K562 (cell line): ENCODE results near the gene RPL35. TPM values are rescaled to one million over a fixed set of nuclear protein-coding genes. Genes with fewer than 3 reads are reported as not detected.

ENCODE experiments used
- ATAC-seq: fragments of 200-7000 bp; cut with Tn5 transposase; 3 replicates; pipeline ENCODE4 v1.9.1; 2020; ENCODE audit warnings: moderate library complexity
- BruUV-seq: library from RNA; stranded (reverse); fragments of 400-500 nt; replicated peaks from 2 replicates; lab custom pipeline; 2021; lab: Mats Ljungman, UMichigan
- CTCF ChIA-PET: fragments of 300-600 bp; formaldehyde crosslinking; extraction: SDS; loops from one replicate; lab custom pipeline; 2021; ENCODE audit warnings: low intra/inter-chr PET ratio; lab: Yijun Ruan, JAX
- POLR2A ChIA-PET: fragments of 300-600, 350-650 bp; sonication (Branson Sonifier 250); formaldehyde crosslinking; extraction: SDS; loops from one replicate; lab custom pipeline; 2021; ENCODE audit warnings: antibody characterized with exemption, inconsistent platforms; lab: Yijun Ruan, JAX
- DNase-seq, 4 experiments: peaks; one replicate each; pipeline versions ENCODE4 v3.0.0 to v3.0.0-alpha.2; 2011 to 2018; ENCODE audit warnings: low spot score in 3 of 4, mixed read lengths in 3 of 4; ENCODE audit errors: extremely low read depth in 1 of 4
- FAIRE-seq: peaks from 2 replicates; lab custom pipeline; 2011; peaks lifted over from hg19 to GRCh38; lab: Jason Lieb, UNC
- H2AFZ ChIP-seq: 2 replicates; pipeline ENCODE4 v1.6.0; 2011; ENCODE audit warnings: low read depth, low read length, control low read depth, inconsistent platforms
- H3K27ac ChIP-seq: fragments of 200-600 bp; 3 replicates; pipeline ENCODE4 v1.8.0; 2011; ENCODE audit warnings: low read depth, mild to moderate bottlenecking, control low read depth, inconsistent platforms, low read length, moderate library complexity, mixed read lengths; ENCODE audit errors: extremely low read depth
- H3K27me3 ChIP-seq, 2 experiments: fragments of 300-600 bp in 1 of 2; 2 replicates in 1 of 2; 3 replicates in 1 of 2; pipeline versions ENCODE4 v1.6.0 to v1.8.0; 2011; ENCODE audit warnings: inconsistent platforms in 2 of 2, low read length in 2 of 2, mild to moderate bottlenecking in 1 of 2, mixed read lengths in 1 of 2, moderate library complexity in 1 of 2; ENCODE audit not compliant: control insufficient read depth in 2 of 2, insufficient read depth in 2 of 2
- H3K36me3 ChIP-seq: fragments of 300-600 bp; 3 replicates; pipeline ENCODE4 v1.8.0; 2011; ENCODE audit warnings: mild to moderate bottlenecking, low read length, inconsistent platforms; ENCODE audit not compliant: control insufficient read depth, insufficient read depth
- H3K4me1 ChIP-seq, 2 experiments: fragments of 200-600 bp in 1 of 2; replicated peaks in 1 of 2; 2 replicates in 1 of 2; 3 replicates in 1 of 2; pipeline versions ENCODE4 v1.5.1 to v1.8.0; 2011; ENCODE audit warnings: inconsistent platforms in 2 of 2, low read length in 2 of 2, mild to moderate bottlenecking in 1 of 2, mixed read lengths in 1 of 2, moderate library complexity in 1 of 2; ENCODE audit not compliant: control insufficient read depth in 2 of 2, insufficient read depth in 2 of 2
- H3K4me2 ChIP-seq: 2 replicates; pipeline ENCODE4 v1.6.1; 2011; ENCODE audit warnings: low read length, control low read depth, inconsistent platforms, mixed read lengths; ENCODE audit not compliant: insufficient read depth
- H3K4me3 ChIP-seq: fragments of 200-600 bp; sonication (generic), shearing (Covaris generic); 2 replicates; pipeline ENCODE4 v1.5.1; 2016; ENCODE audit warnings: control low read depth, inconsistent platforms
- H3K79me2 ChIP-seq: fragments of 200-600 bp; 3 replicates; pipeline ENCODE4 v1.8.0; 2011; ENCODE audit warnings: low read length, inconsistent platforms; ENCODE audit not compliant: control insufficient read depth, insufficient read depth
- H3K9ac ChIP-seq, 2 experiments: 2 replicates each; pipeline versions ENCODE4 v1.6.0 to v1.6.1; 2011; ENCODE audit warnings: low read depth in 2 of 2, low read length in 2 of 2, control low read depth in 1 of 2, inconsistent platforms in 1 of 2, mild to moderate bottlenecking in 1 of 2, mixed read lengths in 1 of 2; ENCODE audit not compliant: insufficient read depth in 1 of 2
- H3K9me1 ChIP-seq: one replicate; pipeline ENCODE4 v1.6.0; 2011; ENCODE audit warnings: inconsistent platforms, mild to moderate bottlenecking, low read length, moderate library complexity; ENCODE audit not compliant: control insufficient read depth, insufficient read depth
- H3K9me3 ChIP-seq: replicated peaks from 2 replicates; pipeline ENCODE4 v1.5.1; 2011; ENCODE audit warnings: low read depth, low read length, inconsistent platforms; ENCODE audit not compliant: control insufficient read depth, insufficient read depth
- H4K20me1 ChIP-seq: replicated peaks from 2 replicates; pipeline ENCODE4 v1.6.1; 2011; ENCODE audit warnings: low read length, inconsistent platforms, mixed read lengths; ENCODE audit not compliant: control insufficient read depth, insufficient read depth
- SIN3A ChIP-seq, 2 experiments: fragments of 150-350 bp in 1 of 2; IDR thresholded peaks; 2 replicates each; pipeline ENCODE4 v1.6.1; 2011 to 2016; ENCODE audit warnings: borderline replicate concordance in 2 of 2, low read depth in 2 of 2, low read length in 2 of 2, mild to moderate bottlenecking in 2 of 2, moderate library complexity in 2 of 2; ENCODE audit not compliant: control insufficient read depth in 1 of 2
- WGBS: fragments of 100-300 bp; shearing (Covaris generic); methylation state at CpG from one replicate; pipeline ENCODE4 v1.1.6; 2016; ENCODE audit warnings: low coverage, mixed read lengths; ENCODE audit not compliant: insufficient coverage; ENCODE audit errors: missing lambda C conversion rate; 5-methylcytosine and 5-hydroxymethylcytosine counted together
- in situ Hi-C: fragments of 300-500 bp; cut with MboI; formaldehyde crosslinking; loops from 4 replicates; pipeline ENCODE4 v1.15.0; 2018; ENCODE audit warnings: inconsistent platforms, mixed read lengths
- intact Hi-C: fragments of 100-400 bp; cut with micrococcal nuclease; formaldehyde crosslinking; loops from 2 replicates; pipeline ENCODE4 v1.14.2; 2022
- polyA plus RNA-seq, 8 experiments: library from polyadenylated mRNA; depleted of rRNA in 4 of 8; stranded (reverse) in 5 of 8; unstranded in 3 of 8; fragments of >200 nt; fragmentation: Nextera tagmentation in 2 of 8; fragmentation: Illumina TruSeq in 1 of 8; extraction: Ambion mirVana in 2 of 8; extraction: Trizol in 1 of 8; gene quantifications; 2 replicates each; pipeline versions ENCODE4 v1.2.1 to v1.2.3, GENCODE V29; 2011 to 2014; ENCODE audit warnings: inconsistent platforms in 1 of 8, missing spikeins in 1 of 8
- total RNA-seq, 7 experiments: library from RNA; depleted of rRNA in 6 of 7; stranded (reverse); fragments of >200 nt in 6 of 7; fragmentation: Illumina TruSeq in 2 of 7; extraction: Trizol in 2 of 7; gene quantifications; 2 replicates each; pipeline versions ENCODE4 v1.2.1 to v1.2.3, GENCODE V29; 2011 to 2021; ENCODE audit warnings: low replicate concordance in 1 of 7
- TF ChIP-seq, protein P1 (sequence below): fragments of 450-650 bp; IDR thresholded peaks from 2 replicates; pipeline ENCODE4 v1.6.1; 2016

Gene RPL35
- total and polyA plus RNA-seq, 9 of the 15 experiments (the other 6 are each of a cell fraction or from before 2014, with no cell fraction given) = 1,755 to 5,101 (median 3,405) TPM

DNA sequence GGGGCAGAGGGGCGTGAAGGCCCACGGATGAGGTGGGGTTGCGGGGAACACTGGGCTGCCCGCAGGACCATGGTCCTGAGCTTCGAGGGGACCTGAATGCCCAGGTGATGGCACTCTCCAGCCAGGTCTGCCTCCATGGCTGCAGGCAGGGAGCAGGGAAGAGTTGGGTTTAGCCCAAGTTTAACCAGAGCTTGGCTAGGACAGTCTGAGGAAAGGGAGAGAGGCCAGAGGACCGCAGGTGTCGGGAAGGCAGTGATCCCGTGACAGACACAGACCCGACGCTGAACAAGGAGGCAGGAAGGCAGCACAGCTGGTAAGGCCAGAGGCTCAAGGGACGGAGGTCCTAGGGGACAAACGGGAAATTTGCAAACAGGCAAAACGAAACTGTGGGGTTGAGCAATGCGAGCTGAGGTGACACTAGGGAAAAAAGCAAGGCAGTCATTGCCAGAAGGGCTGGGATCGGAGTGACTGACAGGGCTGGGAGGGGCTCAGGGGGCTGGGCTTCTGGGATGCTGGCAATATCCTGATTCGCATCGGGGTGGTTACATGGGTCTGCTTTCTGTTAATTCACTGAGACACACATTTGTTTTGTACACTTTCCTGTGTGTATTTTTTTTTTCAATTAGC, 25.2 kb upstream of the RPL35 start:
- Histone ChIP-seq H3K4me1 (0 out of 5 replicates have a peak, but pooled peaks cover 0 to 3% of the 10 kb centered on the region in 2 experiments), H3K27me3 (no peaks in the 10 kb centered on the region), H3K9ac (peak overlapping the region in 1 of 2 experiments; percentile 68; a peak in 2 of 4 replicates), H3K9me1 (peaks cover 4% of the 10 kb centered on the region), H3K4me2 (no peak overlapping the region), H3K79me2 (no peaks in the 10 kb centered on the region), H2AFZ (no peak overlapping the region), H4K20me1 (no peaks in the 10 kb centered on the region), H3K36me3 (peaks cover 61% of the 10 kb centered on the region; the same call in 2 of the 3 replicates), H3K4me3 (no peak overlapping the region), H3K9me3 (no peaks in the 10 kb centered on the region), H3K27ac (no peak overlapping the region)
- BruUV-seq = no TSS peak
- no peak for FAIRE-seq
- in situ Hi-C loops = loop anchor here (10.0 kb wide), 1 partner anchor 1018 kb away; no protein-coding TSS in a partner anchor
- intact Hi-C loops = no loop called here
- DNase-seq = no peak
- TF ChIP-seq, protein P1, sequence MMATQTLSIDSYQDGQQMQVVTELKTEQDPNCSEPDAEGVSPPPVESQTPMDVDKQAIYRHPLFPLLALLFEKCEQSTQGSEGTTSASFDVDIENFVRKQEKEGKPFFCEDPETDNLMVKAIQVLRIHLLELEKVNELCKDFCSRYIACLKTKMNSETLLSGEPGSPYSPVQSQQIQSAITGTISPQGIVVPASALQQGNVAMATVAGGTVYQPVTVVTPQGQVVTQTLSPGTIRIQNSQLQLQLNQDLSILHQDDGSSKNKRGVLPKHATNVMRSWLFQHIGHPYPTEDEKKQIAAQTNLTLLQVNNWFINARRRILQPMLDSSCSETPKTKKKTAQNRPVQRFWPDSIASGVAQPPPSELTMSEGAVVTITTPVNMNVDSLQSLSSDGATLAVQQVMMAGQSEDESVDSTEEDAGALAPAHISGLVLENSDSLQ = peak; percentile 27; the same call in 1 of the 2 replicates
- TF ChIP-seq SIN3A (IDR thresholded peaks at IDR 0.05; ENCODE audit: borderline replicate concordance in 2 of 2, control insufficient read depth in 1 of 2, low read depth in 2 of 2, low read length in 2 of 2) = no peak
- no peak for ATAC-seq
- POLR2A ChIA-PET = interaction anchor here (0.9 to 2.8 kb wide), 4 partner anchors 10 to 18 kb away, joined by 3 to 18 read pairs (median 4); no protein-coding TSS in a partner anchor
- CTCF ChIA-PET = no interaction called here
- 84% methylated on average over 13 of the region's 17 CpGs for WGBS
